Keratinocyte (primary cell): ENCODE measurements around the gene C16orf54. TPM values are rescaled to one million over a fixed set of nuclear protein-coding genes. Genes with fewer than 3 reads are reported as not detected.
"Not testable (repeated sequence)": the region's sequence is repeated elsewhere in the genome, so short reads cannot be mapped to it uniquely, and the experiment has no call there.

ENCODE experiments used
- DNase-seq: peaks from one replicate; pipeline ENCODE4 v3.0.0-alpha.2; 2011; ENCODE audit warnings: low read depth, missing footprints, low spot score
- FAIRE-seq: peaks from 2 replicates; lab custom pipeline; 2011; peaks lifted over from hg19 to GRCh38; lab: Jason Lieb, UNC
- H2AFZ ChIP-seq: 2 replicates; pipeline ENCODE4 v1.6.0; 2012; ENCODE audit warnings: low read length, control low read depth, inconsistent platforms; ENCODE audit not compliant: control insufficient read depth
- H3K27ac ChIP-seq: 2 replicates; pipeline ENCODE4 v1.5.1; 2011; ENCODE audit warnings: low read length; ENCODE audit not compliant: control insufficient read depth, insufficient read depth
- H3K27me3 ChIP-seq: 3 replicates; pipeline ENCODE4 v1.6.0; 2011; ENCODE audit warnings: low read length; ENCODE audit not compliant: control insufficient read depth, insufficient read depth; ENCODE audit errors: extremely low read depth
- H3K36me3 ChIP-seq, 2 experiments: 2 replicates in 1 of 2; 3 replicates in 1 of 2; pipeline ENCODE4 v1.5.1; 2011; ENCODE audit warnings: low read length in 2 of 2, mild to moderate bottlenecking in 1 of 2; ENCODE audit not compliant: control insufficient read depth in 2 of 2, insufficient read depth in 2 of 2; ENCODE audit errors: extremely low read depth in 1 of 2
- H3K4me1 ChIP-seq: 3 replicates; pipeline ENCODE4 v1.5.1; 2011; ENCODE audit warnings: low read length; ENCODE audit not compliant: control insufficient read depth, insufficient read depth; ENCODE audit errors: extremely low read depth
- H3K4me2 ChIP-seq: 3 replicates; pipeline ENCODE4 v1.6.0; 2011; ENCODE audit warnings: low read depth, low read length; ENCODE audit not compliant: control insufficient read depth, insufficient read depth; ENCODE audit errors: extremely low read depth
- H3K4me3 ChIP-seq, 3 experiments: fragments of 200-600 bp in 1 of 3; sonication (generic) in 1 of 3; 2 replicates in 2 of 3; 3 replicates in 1 of 3; pipeline ENCODE4 v1.5.1; 2011 to 2016; ENCODE audit warnings: low read length in 3 of 3, mild to moderate bottlenecking in 3 of 3, control low read depth in 2 of 3, inconsistent platforms in 1 of 3, low read depth in 1 of 3, mixed read lengths in 1 of 3, mixed run types in 1 of 3, moderate library complexity in 1 of 3; ENCODE audit not compliant: control insufficient read depth in 2 of 3, insufficient read depth in 2 of 3; ENCODE audit errors: extremely low read depth in 1 of 3
- H3K79me2 ChIP-seq: 2 replicates; pipeline ENCODE4 v1.6.0; 2012; ENCODE audit warnings: low read length; ENCODE audit not compliant: control insufficient read depth, insufficient read depth
- H3K9ac ChIP-seq: 3 replicates; pipeline ENCODE4 v1.6.0; 2011; ENCODE audit warnings: low read length; ENCODE audit not compliant: control insufficient read depth, insufficient read depth; ENCODE audit errors: extremely low read depth
- H3K9me1 ChIP-seq: 3 replicates; pipeline ENCODE4 v1.6.0; 2011; ENCODE audit warnings: low read length; ENCODE audit not compliant: control insufficient read depth, insufficient read depth; ENCODE audit errors: extremely low read depth
- H3K9me3 ChIP-seq: 2 replicates; pipeline ENCODE4 v1.5.1; 2012; ENCODE audit warnings: low read depth, low read length; ENCODE audit not compliant: control insufficient read depth
- H4K20me1 ChIP-seq: 3 replicates; pipeline ENCODE4 v1.6.0; 2011; ENCODE audit warnings: low read length; ENCODE audit not compliant: control insufficient read depth, insufficient read depth; ENCODE audit errors: extremely low read depth
- CTCF ChIP-seq, 3 experiments: IDR thresholded peaks in 1 of 3; conservative IDR thresholded peaks in 1 of 3; optimal IDR thresholded peaks in 1 of 3; 2 replicates in 2 of 3; 3 replicates in 1 of 3; pipeline versions ENCODE3 to v1.5.1; 2011; ENCODE audit warnings: low read length in 3 of 3, mild to moderate bottlenecking in 3 of 3, moderate library complexity in 2 of 3, control low read depth in 1 of 3, inconsistent platforms in 1 of 3; ENCODE audit not compliant: insufficient read depth in 2 of 3; ENCODE audit errors: extremely low read depth in 1 of 3
- EZH2 ChIP-seq: IDR thresholded peaks from one replicate; pipeline ENCODE4 v1.6.1; 2012; ENCODE audit warnings: inconsistent platforms, mild to moderate bottlenecking, low read length, moderate library complexity
- dilution Hi-C: fragments of 300-500 bp; cut with MboI; formaldehyde crosslinking; loops from one replicate; pipeline ENCODE4 v1.7.0; 2020; ENCODE audit warnings: low sequenced_read_pairs; ENCODE audit not compliant: extremely low pct_ligation_motif_present
- polyA plus RNA-seq, 5 experiments: library from polyadenylated mRNA; depleted of rRNA in 3 of 5; stranded (reverse) in 3 of 5; stranded (forward) in 1 of 5; unstranded in 1 of 5; fragments of >200 nt; gene quantifications; 1 replicate in 1 of 5; 2 replicates in 3 of 5; 3 replicates in 1 of 5; pipeline versions ENCODE4 v1.2.1 to v1.2.3, GENCODE V29; 2011 to 2012; ENCODE audit warnings: missing spikeins in 2 of 5, low read depth in 1 of 5, low replicate concordance in 1 of 5

Gene C16orf54
- polyA plus RNA-seq, 1 donor (not counting 4 experiments of a cell fraction or from before 2014, with no cell fraction given), result not detected

- Histone ChIP-seq H4K20me1 (no peaks in the 10 kb centered on the region), H3K79me2 (no peaks in the 10 kb centered on the region), H3K4me3 (no peak overlapping the region), H3K4me1 (peaks cover 25% of the 10 kb centered on the region), H3K9me1 (no peaks in the 10 kb centered on the region), H3K36me3 (no peaks in the 10 kb centered on the region), H3K9ac (no peak overlapping the region), H3K27ac (no peak overlapping the region), H2AFZ (peak overlapping the region; percentile 85), H3K27me3 (no peaks in the 10 kb centered on the region), H3K4me2 (peak overlapping the region; percentile 39), H3K9me3 (no peaks in the 10 kb centered on the region)
- DNase-seq (no peak), FAIRE-seq (peak; percentile 75)
- dilution Hi-C loops, result no loop called here
- TF ChIP-seq CTCF (optimal IDR thresholded peaks at IDR 0.05 in 1 of 3, IDR thresholded peaks at IDR 0.05 in 1 of 3, conservative IDR thresholded peaks at IDR 0.05 in 1 of 3; ENCODE audit: extremely low read depth in 1 of 3, insufficient read depth in 2 of 3, low read length in 3 of 3), result no peak
- no peak for TF ChIP-seq EZH2
Observed at GRCh38 chr16:29775742-29776408, 30.1 kb upstream of the C16orf54 start.

- Histone ChIP-seq H3K4me1 (peaks cover 20% of the 10 kb centered on the region), H3K9me1 (no peaks in the 10 kb centered on the region), H3K4me3 (no peak overlapping the region), H3K79me2 (no peaks in the 10 kb centered on the region), H3K36me3 (no peaks in the 10 kb centered on the region), H3K9ac (no peak overlapping the region), H3K27ac (no peak overlapping the region), H2AFZ (no peak overlapping the region), H3K4me2 (no peak overlapping the region), H3K9me3 (no peaks in the 10 kb centered on the region), H3K27me3 (no peaks in the 10 kb centered on the region), H4K20me1 (no peaks in the 10 kb centered on the region)
- DNase-seq, result no peak
- dilution Hi-C loops, result no loop called here
- no peak for FAIRE-seq
- no peak for TF ChIP-seq EZH2
- TF ChIP-seq CTCF (optimal IDR thresholded peaks at IDR 0.05 in 1 of 3, IDR thresholded peaks at IDR 0.05 in 1 of 3, conservative IDR thresholded peaks at IDR 0.05 in 1 of 3; ENCODE audit: extremely low read depth in 1 of 3, insufficient read depth in 2 of 3, low read length in 3 of 3), result no peak
Observed at GRCh38 chr16:29774730-29775129, 28.9 kb upstream of the C16orf54 start.

- H3K9me1 ChIP-seq, H3K9ac ChIP-seq, H3K36me3 ChIP-seq, H3K4me2 ChIP-seq, dilution Hi-C loops, H3K9me3 ChIP-seq, H3K27ac ChIP-seq, H4K20me1 ChIP-seq, H3K4me1 ChIP-seq, H3K79me2 ChIP-seq, H2AFZ ChIP-seq, H3K27me3 ChIP-seq, FAIRE-seq, DNase-seq, H3K4me3 ChIP-seq: not testable (repeated sequence)
Observed at GRCh38 chr16:29772330-29772729, 26.5 kb upstream of the C16orf54 start.
